Ramos (cell line): Measurements from ENCODE around the gene SEMA3D.

Experiments
- in situ Hi-C: fragments of 300-500 bp; cut with MboI; formaldehyde crosslinking; loops from one replicate; pipeline ENCODE4 v1.14.3; 2022; ENCODE audit warnings: low sequenced_read_pairs; ENCODE audit not compliant: unreplicated experiment

SEMA3D gene

GRCh38 chr7:85133006-85133405, 53.9 kb downstream of the SEMA3D start:
- in situ Hi-C loops, result no loop called here

DNA sequence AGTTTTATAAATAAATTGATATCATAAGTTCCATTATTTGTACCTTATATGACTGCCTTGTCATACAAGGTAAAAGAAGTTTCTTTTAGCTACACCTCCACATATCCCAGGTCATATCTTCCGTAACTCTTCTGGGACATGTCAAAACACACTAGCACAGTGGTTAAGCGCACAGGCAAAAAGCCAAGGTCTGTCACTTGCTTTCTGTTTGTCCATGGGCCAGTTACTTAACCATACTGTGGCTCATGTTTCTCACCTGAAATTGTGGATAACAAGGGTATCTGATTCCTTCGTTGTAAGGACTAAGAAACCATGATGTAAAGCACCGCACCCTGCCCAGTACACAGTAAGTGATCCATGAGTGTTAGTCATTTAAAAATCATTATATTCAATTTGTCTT, 56.2 kb downstream of the SEMA3D start:
- in situ Hi-C loops, result no loop called here

DNA sequence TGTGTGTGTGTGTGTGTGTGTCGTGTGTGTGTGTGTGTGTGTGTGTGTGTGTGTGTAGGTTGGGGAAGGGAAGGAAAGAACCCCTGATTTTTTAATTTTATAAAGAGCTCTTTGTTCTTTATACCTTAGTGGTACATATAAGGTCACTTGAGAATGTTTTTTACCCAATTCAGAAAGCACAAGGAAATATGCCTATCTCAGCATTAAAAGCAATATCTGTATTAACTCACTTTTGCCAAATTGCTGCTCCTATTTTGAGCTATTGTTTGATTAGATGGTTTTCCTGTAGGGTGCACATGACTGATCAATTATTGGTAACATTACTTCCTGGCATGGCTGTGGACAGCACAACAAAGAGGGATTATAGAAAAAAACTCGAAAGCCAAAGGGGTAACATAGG, 60.5 kb downstream of the SEMA3D start:
- in situ Hi-C loops, result no loop called here

GRCh38 chr7:85125651-85126131, 61.2 kb downstream of the SEMA3D start:
- in situ Hi-C loops, result no loop called here

DNA sequence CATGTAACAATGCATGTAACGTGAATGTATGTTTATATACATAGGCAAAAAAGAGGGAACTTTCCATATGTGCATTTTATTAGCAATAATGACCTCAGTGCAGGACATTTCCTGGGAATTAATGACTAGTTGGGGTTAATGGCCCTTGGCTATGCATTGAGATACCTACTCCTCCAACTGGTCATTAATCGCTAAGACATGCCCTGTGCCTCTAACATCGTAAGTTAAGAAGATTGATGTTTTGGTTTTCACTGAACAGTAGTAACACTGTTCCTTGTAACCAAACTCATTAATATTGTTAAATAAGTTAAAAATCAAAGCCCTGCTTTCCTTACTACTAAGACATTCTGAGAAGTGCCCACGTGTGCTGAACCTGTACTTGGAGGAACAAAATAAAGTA, 61.7 kb downstream of the SEMA3D start:
- in situ Hi-C loops, result no loop called here

DNA sequence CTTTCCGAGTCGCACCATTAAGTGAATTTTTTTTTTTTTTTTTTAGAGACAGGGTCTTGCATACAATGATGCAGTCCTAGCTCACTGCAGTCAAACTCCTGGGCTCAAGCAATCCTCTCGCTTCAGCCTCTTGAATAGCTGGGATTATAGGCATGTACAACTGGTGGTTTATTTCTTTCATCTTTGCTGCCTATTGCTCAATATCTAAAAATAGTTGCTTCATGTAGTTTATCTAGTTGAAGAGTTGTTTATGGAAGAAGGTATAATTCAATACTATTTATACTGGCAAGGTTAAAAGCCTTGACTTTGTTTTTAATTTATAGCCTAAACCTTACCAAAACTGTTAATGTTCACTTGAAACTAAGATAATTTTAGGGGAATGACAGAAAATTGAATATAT, 66.9 kb downstream of the SEMA3D start:
- in situ Hi-C loops, result no loop called here

GRCh38 chr7:85115862-85116261, 71.0 kb downstream of the SEMA3D start:
- in situ Hi-C loops, result no loop called here

- in situ Hi-C loops, result no loop called here
Observed at GRCh38 chr7:85115006-85115405, 71.8 kb downstream of the SEMA3D start.

- in situ Hi-C loops, result no loop called here
Observed at GRCh38 chr7:85114342-85114741, 72.5 kb downstream of the SEMA3D start.

- in situ Hi-C loops, result no loop called here
Observed at GRCh38 chr7:85111761-85112160, 75.1 kb downstream of the SEMA3D start.

DNA sequence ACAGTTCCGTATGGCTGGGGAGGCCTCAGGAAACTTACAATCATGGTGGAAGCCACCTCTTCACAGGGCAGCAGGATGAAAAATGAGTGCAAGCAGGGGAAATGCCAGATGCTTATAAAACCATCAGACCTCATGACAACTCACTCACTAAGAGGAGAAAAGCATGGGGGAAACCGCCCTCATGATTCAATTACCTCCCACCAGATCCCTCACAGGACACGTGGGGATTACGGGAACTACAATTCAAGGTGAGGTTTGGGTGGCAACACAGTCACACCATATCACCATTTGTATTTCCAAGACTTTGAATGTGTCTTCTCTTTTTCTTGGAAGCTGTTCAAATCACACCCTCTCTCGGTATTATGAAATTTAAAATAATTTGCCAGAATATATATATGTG, 80.1 kb downstream of the SEMA3D start:
- in situ Hi-C loops, result no loop called here

GRCh38 chr7:85104432-85105205, 82.2 kb downstream of the SEMA3D start:
- in situ Hi-C loops, result no loop called here

GRCh38 chr7:85103962-85104361, 82.9 kb downstream of the SEMA3D start:
- in situ Hi-C loops, result no loop called here

- in situ Hi-C loops, result no loop called here
Observed at GRCh38 chr7:85103357-85103756, 83.5 kb downstream of the SEMA3D start.

DNA sequence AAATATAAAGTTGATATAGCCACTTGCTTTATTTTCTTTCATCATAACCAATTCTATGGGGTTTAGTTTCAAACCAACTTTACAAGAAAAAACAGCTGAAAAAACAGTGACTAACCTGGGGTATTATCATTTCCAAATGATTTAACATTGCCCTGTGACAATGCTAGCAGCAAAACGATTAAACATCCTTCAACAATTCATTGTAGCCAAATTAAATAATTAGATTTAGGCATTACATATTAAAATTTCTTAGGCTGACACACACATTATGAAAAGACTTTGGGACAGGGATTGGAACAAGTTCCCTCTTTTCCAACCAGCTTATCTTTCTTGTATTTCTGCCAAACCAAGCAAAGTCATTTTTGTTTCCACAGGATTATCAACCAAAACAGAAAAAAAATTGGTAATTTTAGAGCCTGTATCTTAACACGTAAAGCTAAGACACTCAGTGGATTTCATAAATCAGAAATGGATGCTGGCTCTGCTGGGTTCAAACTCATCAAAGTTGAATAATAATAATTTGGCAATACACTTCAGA, 84.0 kb downstream of the SEMA3D start:
- in situ Hi-C loops, result no loop called here

- in situ Hi-C loops, result no loop called here
Observed at GRCh38 chr7:85101347-85101746, 85.5 kb downstream of the SEMA3D start.

DNA sequence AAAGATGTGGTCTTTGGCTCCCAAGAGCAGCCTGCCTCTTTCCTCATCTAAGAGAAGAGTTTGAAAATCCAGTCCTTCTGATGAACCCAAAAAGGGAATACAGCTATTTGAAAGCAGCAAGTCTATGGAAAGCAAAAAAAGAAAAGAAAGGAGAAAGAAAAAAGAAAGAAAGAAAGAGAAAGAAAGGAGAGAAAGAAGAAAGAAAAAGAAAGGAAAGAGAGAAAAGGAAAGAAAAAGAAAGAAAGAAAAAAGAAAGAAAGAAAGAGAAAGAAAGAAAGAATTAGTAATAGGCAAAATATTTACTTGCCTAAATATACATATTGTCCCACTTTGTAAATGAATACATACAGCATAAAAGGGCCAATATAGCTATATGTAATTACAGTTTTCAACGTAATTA, 89.0 kb downstream of the SEMA3D start:
- in situ Hi-C loops, result no loop called here

- in situ Hi-C loops, result no loop called here
Observed at GRCh38 chr7:85095806-85096205, 91.0 kb downstream of the SEMA3D start.

GRCh38 chr7:85095366-85095765, 91.5 kb downstream of the SEMA3D start:
- in situ Hi-C loops, result no loop called here

DNA sequence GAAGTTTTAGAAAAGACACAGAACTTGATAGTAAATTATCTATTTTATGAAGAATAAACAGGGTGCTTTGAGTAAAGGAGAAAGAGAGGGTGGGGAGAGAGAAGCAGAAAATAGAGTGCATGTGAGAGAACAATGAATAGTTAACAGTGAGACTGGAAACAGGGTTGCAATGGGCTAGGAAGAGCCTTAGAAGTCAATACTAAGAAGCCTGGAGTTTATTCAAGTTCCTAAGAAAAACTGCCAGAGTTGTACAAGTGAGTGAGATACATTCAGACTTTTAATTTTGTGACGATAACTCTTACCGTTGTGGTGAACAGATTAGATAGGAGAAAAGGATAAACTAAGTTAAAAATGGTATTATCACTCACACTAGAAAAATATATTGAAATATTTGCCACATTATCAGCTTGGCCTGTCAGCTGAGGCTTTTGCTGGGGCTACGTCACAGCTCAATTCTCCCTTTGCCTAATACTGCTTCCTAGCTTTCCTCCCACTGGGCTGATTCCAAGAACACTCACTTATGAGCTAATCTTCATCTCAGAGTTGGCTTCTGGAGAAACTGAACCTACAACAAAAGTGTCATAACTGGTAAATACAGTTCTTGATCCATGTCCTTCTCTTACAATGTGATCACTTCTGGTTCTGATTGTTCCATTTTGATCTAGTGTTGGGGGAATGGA, 92.7 kb downstream of the SEMA3D start:
- in situ Hi-C loops, result no loop called here

DNA sequence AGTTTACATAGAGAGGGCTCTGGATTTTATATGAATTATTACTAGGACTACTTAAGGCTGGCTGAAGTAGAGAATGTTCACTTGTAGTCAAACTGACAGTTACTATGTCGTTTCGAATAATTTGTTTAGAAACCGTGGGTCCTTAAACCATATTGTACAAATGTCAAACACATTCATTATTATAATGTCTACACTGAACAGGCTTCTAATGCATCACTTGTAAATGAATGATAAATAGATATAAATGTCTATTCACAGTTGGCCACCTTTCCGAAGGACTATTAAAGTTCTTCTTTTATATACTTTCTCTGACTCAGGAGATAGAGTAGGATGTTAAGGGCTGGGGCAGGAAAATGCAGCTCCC, 95.3 kb downstream of the SEMA3D start:
- in situ Hi-C loops, result no loop called here
